GM23248 (cell line): Measurements from ENCODE around the gene MACROD2.

ENCODE experiments used
- EZH2 ChIP-seq: fragments of 200-600 bp; sonication (generic); IDR thresholded peaks from 2 replicates; pipeline ENCODE4 v1.6.1; 2018; ENCODE audit warnings: antibody characterized with exemption, mild to moderate bottlenecking; ENCODE audit not compliant: insufficient read depth, poor library complexity, severe bottlenecking
- EZH2phosphoT487 ChIP-seq: fragments of 200-600 bp; sonication (generic); IDR thresholded peaks from 2 replicates; pipeline ENCODE4 v1.6.1; 2018; ENCODE audit warnings: antibody characterized with exemption, moderate library complexity, mild to moderate bottlenecking, low read depth; ENCODE audit not compliant: insufficient read depth

GRCh38 chr20:15491575-15491974, 1496.3 kb downstream of the MACROD2 start:
- TF ChIP-seq EZH2phosphoT487 (no peak), EZH2 (no peak)
